HG03520 (cell line): ENCODE results near the gene PIPOX.

Source experiments
- ATAC-seq: cut with Tn5 transposase; IDR thresholded peaks from one replicate; pipeline ENCODE4 v1.9.1; 2021; ENCODE audit warnings: mild to moderate bottlenecking, moderate library complexity; ENCODE audit not compliant: unreplicated experiment

The PIPOX gene, protein sequence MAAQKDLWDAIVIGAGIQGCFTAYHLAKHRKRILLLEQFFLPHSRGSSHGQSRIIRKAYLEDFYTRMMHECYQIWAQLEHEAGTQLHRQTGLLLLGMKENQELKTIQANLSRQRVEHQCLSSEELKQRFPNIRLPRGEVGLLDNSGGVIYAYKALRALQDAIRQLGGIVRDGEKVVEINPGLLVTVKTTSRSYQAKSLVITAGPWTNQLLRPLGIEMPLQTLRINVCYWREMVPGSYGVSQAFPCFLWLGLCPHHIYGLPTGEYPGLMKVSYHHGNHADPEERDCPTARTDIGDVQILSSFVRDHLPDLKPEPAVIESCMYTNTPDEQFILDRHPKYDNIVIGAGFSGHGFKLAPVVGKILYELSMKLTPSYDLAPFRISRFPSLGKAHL

DNA sequence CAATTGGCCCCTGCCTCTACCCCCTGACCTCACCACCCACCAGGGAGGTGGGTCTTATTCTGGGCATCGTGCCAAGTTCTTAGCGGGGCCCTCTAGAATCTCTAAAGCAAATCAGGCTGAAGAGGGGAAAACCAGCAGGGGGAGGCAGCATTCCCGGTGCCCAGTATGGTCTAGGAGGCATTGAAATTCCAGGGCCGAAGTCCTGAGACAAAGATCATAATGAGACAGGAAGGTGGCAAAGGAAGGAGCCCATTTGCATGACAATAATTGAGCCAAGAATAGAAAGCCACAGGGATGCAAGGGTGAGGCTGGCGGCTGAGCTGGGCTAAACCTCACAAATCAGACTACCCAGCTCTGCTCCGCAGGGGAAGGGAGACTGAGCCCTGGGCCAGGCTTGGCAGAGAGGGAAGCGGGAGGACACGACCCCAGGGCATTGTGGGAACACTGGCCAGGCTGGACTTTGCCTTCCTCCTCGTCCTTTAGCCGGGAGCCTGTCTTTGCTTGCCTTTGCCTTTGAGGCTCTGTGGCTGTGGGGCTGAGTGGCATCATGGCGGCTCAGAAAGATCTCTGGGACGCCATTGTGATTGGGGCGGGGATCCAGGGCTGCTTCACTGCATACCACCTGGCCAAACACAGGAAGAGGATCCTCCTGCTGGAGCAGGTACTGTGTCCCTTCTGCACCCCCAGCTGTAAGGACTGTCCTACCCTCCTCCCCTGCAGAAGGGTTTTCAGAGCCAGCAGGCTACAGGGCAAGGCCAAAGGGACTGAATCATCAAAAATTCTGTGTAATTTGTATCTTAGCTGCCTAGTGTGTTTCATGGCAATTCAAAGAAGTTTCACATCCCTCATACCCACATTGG is at the start of gene PIPOX:
Gene PIPOX, plus strand, starts transcription at position 463 of the 860 bp plus-strand sequence. Its CDS starts 85 bp downstream, at position 548.
- no peak for ATAC-seq

DNA sequence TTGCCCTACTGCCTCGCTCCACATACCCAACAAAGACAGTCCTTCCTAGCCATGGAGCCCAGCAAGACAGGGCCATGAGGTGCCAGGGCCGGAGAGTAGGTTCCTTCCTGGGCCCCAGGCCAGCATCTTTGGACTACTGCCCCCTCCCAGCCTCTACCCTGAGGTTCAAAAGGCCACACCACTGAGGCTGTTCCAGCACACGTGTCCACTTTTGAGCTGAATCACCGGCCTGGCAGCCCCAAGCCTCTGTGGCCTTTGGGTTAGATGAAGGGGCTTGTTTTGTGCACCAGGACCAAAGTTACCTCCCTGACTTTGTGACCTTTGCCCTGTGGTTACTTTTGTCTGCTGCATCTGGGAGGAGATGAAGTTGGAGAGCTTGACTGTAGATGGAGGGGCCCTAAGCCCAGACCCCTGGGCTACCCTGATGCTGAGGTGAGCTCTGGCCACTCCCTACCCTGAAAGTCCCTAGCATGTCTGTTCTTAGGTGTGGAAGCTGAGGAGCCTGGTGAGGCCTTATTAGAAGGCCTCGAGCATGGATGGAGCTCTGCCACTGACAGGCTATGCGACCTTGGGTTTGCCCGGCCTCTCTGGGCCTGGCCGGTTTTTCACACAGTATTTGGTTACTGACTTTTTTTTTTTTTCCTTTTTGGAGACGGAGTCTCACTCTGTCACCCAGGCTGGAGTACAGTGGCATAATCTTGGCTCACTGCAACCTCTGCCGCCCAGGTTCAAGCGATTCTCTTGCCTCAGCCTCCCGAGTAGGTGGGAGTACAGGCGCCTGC is 49.1 kb upstream of the PIPOX start:
- ATAC-seq, result no peak

DNA sequence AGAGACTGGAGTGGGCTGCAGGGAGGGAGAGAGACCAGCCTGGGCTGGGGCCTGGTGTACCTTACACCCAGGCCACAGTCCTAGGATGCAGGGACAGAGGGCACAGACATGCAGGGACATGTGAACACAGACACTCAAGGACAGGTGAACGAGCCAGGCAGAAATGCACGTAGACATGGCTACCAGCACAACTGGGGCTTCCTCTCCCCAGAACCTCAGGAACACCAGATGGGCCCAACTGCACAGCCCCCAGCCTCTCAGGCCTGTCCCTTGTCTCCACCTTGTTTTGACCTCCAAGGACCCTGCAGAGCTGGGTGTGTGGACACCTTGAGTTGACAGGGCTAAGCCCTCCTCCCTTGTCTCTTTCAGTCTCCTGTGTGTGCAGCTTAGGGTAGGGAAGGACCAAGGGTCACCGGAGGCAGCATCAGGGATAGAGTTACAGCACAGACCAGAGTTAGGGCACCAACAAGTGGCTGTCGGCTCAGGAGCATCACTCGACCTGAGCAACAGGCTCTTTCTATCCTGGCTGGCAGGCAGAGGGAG is 46.3 kb upstream of the PIPOX start:
- ATAC-seq, result no peak

DNA sequence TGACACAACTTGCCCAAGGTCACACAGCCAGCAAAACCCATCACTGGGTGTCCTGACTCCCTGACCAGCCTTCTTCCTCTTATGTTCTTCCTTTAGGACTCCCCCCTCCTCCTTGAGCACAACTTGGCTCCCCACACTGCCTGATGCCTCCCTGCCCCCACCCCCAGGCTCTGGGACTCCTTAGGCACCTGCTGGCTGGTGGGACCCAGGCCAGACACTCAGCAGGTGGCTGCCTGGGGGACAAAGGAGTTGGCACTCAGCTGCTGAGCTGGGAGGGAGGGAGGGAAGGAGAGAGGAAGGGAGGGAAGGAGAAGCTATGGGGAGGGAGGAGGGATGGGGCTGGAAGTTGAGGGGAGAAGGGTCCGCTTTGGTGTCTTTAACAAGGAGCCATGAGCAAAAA is 45.1 kb upstream of the PIPOX start:
- no peak for ATAC-seq

DNA sequence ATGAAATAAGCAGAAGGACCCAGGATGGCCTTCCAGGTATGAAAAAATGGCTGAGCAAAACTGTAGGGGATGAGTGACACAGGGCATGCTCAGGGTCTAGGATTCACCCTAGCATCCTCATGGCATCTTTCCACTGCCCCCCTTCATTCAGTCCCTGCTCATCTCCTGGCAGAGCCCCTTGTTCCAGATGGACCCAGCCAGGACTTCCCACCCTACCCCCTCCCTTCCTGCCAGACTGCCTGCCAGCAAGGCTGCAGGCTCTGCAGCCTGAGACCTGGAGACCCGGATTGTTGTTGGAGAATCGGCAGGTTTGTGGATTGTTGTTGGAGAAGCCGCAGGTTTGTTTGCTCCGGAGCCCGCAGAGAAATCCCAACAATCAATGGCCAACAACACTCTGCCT is 43.7 kb upstream of the PIPOX start:
- ATAC-seq, result no peak

DNA sequence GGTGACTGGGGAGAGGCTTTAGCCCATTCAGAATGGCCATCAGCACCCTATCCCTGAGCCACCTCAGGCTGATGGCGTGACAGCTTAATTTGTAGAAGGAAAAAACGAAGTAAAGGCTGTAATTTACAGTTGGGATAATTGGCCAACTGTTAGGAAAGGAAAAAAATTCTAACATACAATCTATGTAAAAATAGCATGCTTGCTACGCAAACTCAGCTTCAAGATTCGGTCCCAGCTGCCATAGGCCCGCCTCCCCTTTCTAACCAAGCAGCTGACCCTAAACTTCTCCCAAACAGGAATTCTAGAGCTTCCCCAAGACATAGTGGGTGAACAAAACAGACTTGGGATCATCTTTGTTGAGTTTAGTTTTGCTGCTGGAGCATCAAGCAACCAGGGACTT is 42.0 kb upstream of the PIPOX start:
- ATAC-seq, result no peak

DNA sequence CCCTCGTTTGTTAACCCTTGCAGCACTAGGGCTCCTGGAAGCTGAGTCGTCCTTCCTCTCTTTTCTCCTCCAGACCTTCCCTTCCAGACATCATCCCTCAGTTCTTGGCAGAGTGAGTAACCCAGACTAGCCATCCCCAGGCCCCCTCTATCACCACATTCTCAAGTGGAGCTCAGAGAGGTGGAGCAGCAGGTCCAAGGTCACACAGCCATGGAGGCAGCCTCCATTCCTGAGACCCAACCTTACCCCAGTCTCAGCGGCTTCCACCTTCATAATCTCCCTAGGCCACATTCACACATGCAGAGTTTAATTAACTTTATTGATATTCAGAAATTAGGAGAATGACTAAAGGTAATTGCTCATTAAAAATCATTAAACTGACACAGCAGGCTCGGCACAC is 40.1 kb upstream of the PIPOX start:
- ATAC-seq, result no peak

DNA sequence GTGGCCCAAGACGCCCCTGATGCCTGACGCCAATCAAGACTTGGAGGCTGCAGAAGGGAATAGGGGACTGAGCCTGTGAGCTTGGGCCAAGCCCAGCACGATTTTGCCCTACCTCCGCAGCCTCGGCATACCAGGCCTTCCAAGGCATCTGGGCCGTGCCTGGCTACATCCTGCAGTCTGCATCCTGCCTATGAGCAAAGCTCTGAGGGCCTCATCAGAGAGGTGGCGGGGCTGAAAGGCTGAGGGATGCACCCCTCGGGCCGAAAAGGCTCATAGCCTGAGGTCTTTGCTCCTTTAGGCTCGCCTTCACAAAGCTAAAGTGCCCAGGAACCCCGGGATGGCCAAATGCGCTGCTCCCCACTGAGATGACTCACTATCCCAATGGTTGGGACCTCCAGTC is 39.7 kb upstream of the PIPOX start:
- no peak for ATAC-seq

DNA sequence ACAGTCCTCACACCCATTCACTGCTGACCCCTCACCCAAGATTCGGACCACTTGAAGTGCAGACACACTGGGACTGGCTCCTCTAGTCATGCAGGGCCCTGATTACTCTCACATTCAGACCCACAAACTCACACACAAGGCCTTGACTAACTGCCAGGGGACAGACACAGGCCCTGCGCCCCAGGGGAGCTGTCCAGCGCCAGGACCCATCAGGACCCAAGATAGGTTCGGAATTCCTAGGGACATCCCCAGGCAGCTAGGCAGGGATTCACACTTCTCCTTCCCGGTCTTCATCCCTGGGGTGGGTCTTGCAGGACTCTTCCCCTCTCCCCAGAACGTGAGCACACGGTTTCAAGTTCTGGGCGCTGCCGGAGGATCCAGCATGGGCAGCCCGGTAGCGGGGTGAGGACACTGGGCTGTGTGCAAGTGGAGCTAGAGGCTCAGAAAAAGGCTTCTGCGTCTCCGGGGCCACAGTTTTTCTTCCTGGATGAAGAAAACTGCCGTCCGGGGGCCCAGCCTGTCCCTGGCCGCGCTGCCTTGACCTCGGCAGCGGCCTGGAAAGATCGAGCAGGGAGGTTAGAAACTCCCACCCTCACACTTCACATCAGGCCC is 38.8 kb upstream of the PIPOX start:
- no peak for ATAC-seq

DNA sequence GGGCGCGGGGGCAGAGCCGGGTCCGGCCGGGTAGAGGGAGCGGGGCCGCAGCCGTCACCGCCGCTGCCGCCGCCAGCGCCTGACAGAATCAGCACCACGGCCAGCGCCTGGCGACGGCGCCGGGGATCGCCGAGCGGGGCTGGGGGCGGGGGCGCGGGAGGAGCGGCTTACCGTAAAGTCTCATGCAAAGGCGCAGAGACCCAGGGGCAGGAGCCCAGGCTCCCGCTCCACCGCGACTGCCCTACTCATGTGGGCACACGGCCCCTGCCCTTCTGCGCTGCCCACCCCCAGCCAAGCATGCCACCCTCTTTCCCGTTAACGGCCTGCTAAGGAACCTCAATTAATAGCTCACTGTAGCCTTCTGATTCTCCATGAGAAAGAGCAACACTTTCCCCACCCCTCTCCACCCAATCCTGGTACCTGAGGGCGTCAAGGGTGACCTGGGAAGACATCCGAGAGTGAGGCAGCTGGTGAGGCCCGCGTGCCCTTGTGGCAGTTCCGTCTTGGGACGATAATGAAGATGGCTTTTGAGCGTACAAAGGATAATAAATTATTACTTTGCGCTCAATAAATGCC is 36.9 kb upstream of the PIPOX start, which contains the start of gene SEZ6:
Gene SEZ6, minus strand, starts transcription at position 98 of the 576 bp plus-strand sequence. CDS start 164 bp downstream, outside the sequence.
- ATAC-seq, result no peak

DNA sequence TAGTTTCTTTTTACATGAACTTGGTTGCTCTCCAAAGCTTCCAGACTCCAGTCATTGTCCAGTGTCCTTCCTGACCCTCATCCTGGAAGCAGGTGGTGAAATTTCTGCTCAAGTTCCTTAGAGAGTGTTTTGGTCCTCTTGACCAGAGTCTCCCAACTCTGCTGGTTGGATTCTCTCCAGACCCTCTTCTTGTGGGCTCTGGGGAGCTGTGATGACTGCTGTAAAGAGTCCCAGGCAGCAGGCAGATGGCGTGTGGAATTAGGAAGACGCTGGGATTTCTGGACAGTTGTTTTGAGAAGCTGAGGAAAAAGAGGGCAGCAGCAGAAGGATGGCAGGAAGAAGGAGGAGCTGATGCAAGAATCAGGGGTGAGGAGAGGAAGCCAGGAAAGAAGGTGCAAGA is 35.5 kb upstream of the PIPOX start:
- no peak for ATAC-seq

DNA sequence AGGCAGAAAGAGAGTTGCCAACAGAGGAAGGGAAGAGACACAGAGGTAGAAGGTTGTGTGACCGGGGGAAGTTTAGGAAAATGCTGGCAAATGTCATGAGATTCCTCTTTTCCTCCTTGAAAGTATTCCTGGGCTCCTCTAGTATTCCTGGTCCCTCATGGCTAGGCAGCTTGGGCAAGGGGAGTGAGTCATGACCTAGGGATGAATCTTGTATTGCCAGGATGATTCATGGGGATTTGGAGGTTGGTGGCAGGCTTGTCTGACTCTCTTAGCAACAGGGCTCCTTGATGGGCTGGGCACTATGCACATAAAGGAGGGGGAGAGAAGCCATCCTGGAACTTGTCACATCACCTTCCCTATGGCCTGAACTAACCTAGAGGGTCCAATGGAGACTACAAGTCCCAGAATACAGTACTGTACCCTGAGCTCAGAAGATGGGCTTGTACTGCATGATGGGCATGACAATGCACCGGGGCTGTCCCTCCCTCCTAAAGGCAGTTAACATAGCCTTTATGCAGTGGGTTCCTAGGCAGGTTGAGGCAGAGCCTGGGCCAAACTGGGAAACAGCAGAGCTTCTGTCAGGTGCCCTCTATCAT is 35.0 kb upstream of the PIPOX start:
- no peak for ATAC-seq

DNA sequence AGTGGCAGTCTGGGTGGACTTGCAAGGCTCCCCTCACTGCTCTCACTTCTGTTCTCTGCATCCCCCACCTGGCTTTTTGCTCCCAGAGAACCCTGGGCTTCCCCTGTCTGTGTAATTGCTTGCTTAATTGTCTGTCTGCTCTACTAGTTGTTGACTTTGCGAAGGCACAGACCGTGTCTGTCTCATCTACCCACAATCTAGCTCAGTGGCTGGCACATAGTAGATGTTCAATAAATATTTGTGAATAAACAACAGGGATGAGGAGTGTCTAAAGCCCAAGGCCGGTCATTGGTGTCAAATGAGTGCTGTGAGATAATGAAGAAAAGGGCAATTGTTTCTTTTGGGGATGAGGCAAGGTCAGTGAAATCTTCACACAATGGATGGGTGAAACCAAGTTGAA is 34.4 kb upstream of the PIPOX start:
- no peak for ATAC-seq

DNA sequence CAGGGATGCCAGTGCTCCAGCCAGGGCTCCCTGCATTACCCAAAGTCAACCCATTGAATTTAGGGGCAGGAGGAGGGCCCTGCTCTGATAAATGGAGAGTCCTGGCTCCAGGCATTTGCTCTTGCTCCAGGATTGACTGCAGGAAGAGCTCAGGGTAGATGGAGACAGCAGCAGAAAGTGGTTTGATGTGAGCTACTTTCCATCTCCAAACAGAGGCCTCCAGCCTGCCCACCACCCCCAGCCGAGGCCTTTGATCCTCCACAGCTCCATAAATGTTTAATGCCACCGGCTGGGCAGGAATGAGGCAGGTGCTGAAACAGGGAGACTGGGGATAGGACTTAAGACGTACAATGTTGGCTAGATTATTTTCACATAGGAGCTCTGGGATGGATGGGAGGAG is 32.8 kb upstream of the PIPOX start:
- no peak for ATAC-seq

DNA sequence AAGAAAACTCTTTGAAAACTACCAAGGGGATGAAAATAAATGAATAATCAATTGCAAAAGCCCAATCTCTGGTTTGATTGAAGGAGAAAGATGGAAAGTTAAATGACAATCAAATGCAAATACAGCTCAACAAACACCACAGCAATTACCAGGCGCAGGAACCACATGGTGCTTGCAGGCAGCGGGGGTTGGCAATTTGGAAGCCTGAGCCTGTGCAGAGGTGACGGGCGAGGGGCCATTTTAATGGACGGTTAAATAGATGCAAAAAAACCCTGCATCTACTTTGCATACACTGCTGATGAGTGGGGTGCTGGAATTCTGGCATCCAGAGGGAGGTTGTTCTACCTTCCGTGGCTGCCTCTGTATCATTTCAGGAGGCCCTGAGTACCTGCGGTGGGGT is 32.4 kb upstream of the PIPOX start:
- no peak for ATAC-seq

DNA sequence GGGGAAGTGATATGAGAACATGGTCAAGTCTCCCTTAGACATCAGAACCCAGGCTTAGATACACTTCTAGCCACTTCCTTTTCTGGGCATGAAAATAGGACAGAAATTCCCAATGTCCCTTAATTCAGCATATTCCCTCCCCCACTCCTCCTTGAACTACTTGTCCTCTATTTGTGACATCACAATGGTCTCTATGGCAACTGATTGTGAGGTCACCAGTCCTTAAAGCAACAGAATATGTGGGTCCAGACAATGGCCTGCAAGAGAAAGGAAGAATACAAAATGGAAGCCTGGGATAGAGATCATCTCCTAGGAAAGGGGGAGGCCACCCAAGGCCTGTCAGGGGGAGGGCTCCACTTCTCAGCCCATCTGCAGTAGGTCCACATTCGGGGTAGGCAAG is 30.4 kb upstream of the PIPOX start:
- no peak for ATAC-seq

DNA sequence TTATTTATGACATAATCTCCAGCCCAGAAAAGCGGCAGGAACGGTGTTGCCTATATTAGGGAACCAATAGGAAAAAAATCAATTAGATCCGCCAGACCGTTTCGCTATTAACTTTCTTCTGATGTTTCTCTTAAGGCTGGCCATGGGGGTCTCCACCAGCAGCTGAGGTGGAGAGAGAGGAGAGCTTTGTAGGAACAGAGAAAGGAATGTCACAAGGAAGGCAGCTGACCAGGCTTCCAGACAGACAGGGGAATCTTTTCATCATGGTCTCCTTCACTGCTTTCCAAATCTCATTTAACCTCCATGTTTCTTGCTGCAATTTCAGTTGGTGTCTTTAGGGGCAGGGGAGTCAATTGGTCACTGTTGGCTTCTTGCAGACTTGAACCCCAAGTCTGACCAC is 28.2 kb upstream of the PIPOX start:
- ATAC-seq, result no peak

DNA sequence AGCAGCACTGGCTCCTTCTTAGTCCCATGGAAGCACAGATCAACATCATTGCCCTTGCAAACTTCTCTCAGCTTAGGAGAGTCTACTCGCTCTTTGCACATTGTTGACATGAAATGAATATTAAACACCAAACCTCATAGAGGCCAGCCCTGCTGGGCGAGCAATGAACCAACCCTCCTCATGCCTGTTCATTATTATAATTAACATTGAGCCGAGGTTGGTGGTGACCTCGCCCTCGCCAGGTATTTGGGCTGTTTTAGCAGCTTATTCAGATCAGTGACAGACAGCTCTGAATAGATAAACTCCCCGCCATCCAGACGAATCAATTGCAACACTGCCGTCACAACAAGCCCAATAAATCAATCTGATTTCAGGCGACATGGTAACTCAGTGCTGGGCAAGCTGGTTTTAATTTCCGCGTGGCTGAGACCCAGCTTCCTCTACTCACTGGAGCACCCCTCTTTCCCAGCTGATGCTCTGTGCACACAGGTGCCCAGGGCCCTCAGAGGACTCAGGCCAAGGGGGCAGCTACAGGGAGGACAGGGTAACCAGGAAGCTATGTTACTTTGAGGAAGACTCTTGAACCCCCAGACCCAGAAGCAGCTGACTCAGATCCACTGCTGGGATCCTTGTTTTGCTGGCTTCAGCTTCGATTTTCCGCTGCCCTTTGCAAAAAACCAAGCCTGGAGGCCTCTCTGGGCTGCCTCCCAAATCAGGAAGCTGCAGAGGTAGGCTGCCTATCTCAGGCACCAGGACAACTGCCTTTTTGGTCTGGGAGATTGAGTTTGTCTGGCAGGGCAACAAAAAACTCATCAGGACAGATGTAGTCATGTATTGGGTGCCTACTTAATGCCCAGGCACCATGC is 26.4 kb upstream of the PIPOX start:
- ATAC-seq, result no peak
